Measurements from ENCODE around the gene USP44. TPM values are rescaled to one million over a fixed set of nuclear protein-coding genes. Genes with fewer than 3 reads are reported as not detected.

The USP44 gene
- total and polyA plus RNA-seq, 2 experiments from 2014 or later = 235 to 248 TPM

DNA sequence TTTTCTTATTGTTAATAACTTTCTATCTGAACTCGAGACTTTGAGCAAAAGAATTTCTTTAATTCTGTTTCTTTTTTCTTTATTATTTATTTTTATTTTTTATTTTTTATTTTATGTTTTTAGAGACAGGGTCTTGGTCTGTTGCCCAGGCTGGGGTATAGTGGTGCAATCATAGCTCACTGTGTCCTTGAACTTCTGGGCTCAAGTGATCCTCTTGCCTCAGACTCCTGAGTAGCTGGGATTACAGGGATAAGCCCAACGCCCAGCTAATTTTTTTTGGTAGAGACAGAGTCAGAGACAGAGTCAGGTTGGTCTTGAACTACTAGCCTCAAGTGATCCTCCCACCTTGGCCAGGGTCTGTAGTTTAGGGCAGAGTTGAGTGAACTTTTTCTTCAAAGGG lies 58.8 kb downstream of the USP44 start:
- Mint-ChIP-seq H3K27me3 (ENCODE audit: insufficient read depth, low read depth, poor library complexity) (peaks cover 2% of the 10 kb centered on the region), H3K4me3 (no peak overlapping the region), H3K4me1 (no peaks in the 10 kb centered on the region), H3K27ac (no peak overlapping the region), H3K36me3 (ENCODE audit: low read depth) (peaks cover 61% of the 10 kb centered on the region), H3K9me3 (no peaks in the 10 kb centered on the region)
- peaks cover 4% of the 10 kb centered on the region; the same call in 1 of the 2 replicates for H4K20me1 ChIP-seq (replicated peaks; ENCODE audit: insufficient read depth)
- no peaks in the 10 kb centered on the region for H3F3A ChIP-seq (replicated peaks; ENCODE audit: low read depth)
- no peaks in the 10 kb centered on the region for H3K27me3 ChIP-seq (ENCODE audit: insufficient read depth)
- peaks cover 43% of the 10 kb centered on the region for H3K36me3 ChIP-seq (ENCODE audit: insufficient read depth)
- H3K4me3 ChIP-seq = no peak overlapping the region
- no peak overlapping the region for H3K27ac ChIP-seq (ENCODE audit: low read depth)
- DNase-seq (ENCODE audit: low spot score) (no peak), ATAC-seq (no peak)
- no peak overlapping the region for H3K4me2 ChIP-seq
- H2AFZ ChIP-seq = no peak overlapping the region
- TF ChIP-seq, protein P1, sequence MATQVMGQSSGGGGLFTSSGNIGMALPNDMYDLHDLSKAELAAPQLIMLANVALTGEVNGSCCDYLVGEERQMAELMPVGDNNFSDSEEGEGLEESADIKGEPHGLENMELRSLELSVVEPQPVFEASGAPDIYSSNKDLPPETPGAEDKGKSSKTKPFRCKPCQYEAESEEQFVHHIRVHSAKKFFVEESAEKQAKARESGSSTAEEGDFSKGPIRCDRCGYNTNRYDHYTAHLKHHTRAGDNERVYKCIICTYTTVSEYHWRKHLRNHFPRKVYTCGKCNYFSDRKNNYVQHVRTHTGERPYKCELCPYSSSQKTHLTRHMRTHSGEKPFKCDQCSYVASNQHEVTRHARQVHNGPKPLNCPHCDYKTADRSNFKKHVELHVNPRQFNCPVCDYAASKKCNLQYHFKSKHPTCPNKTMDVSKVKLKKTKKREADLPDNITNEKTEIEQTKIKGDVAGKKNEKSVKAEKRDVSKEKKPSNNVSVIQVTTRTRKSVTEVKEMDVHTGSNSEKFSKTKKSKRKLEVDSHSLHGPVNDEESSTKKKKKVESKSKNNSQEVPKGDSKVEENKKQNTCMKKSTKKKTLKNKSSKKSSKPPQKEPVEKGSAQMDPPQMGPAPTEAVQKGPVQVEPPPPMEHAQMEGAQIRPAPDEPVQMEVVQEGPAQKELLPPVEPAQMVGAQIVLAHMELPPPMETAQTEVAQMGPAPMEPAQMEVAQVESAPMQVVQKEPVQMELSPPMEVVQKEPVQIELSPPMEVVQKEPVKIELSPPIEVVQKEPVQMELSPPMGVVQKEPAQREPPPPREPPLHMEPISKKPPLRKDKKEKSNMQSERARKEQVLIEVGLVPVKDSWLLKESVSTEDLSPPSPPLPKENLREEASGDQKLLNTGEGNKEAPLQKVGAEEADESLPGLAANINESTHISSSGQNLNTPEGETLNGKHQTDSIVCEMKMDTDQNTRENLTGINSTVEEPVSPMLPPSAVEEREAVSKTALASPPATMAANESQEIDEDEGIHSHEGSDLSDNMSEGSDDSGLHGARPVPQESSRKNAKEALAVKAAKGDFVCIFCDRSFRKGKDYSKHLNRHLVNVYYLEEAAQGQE (IDR thresholded peaks at IDR 0.05; ENCODE audit: unreplicated experiment) = no peak
- TF ChIP-seq STAT1 (IDR thresholded peaks at IDR 0.05; ENCODE audit: unreplicated experiment) = no peak
- TF ChIP-seq ZNF331 (CRISPR knock-in tag; IDR thresholded peaks at IDR 0.05; ENCODE audit: low read depth) = no peak
- no peak for TF ChIP-seq ZNF114 (CRISPR knock-in tag; IDR thresholded peaks at IDR 0.05)
- TF ChIP-seq, protein P2, sequence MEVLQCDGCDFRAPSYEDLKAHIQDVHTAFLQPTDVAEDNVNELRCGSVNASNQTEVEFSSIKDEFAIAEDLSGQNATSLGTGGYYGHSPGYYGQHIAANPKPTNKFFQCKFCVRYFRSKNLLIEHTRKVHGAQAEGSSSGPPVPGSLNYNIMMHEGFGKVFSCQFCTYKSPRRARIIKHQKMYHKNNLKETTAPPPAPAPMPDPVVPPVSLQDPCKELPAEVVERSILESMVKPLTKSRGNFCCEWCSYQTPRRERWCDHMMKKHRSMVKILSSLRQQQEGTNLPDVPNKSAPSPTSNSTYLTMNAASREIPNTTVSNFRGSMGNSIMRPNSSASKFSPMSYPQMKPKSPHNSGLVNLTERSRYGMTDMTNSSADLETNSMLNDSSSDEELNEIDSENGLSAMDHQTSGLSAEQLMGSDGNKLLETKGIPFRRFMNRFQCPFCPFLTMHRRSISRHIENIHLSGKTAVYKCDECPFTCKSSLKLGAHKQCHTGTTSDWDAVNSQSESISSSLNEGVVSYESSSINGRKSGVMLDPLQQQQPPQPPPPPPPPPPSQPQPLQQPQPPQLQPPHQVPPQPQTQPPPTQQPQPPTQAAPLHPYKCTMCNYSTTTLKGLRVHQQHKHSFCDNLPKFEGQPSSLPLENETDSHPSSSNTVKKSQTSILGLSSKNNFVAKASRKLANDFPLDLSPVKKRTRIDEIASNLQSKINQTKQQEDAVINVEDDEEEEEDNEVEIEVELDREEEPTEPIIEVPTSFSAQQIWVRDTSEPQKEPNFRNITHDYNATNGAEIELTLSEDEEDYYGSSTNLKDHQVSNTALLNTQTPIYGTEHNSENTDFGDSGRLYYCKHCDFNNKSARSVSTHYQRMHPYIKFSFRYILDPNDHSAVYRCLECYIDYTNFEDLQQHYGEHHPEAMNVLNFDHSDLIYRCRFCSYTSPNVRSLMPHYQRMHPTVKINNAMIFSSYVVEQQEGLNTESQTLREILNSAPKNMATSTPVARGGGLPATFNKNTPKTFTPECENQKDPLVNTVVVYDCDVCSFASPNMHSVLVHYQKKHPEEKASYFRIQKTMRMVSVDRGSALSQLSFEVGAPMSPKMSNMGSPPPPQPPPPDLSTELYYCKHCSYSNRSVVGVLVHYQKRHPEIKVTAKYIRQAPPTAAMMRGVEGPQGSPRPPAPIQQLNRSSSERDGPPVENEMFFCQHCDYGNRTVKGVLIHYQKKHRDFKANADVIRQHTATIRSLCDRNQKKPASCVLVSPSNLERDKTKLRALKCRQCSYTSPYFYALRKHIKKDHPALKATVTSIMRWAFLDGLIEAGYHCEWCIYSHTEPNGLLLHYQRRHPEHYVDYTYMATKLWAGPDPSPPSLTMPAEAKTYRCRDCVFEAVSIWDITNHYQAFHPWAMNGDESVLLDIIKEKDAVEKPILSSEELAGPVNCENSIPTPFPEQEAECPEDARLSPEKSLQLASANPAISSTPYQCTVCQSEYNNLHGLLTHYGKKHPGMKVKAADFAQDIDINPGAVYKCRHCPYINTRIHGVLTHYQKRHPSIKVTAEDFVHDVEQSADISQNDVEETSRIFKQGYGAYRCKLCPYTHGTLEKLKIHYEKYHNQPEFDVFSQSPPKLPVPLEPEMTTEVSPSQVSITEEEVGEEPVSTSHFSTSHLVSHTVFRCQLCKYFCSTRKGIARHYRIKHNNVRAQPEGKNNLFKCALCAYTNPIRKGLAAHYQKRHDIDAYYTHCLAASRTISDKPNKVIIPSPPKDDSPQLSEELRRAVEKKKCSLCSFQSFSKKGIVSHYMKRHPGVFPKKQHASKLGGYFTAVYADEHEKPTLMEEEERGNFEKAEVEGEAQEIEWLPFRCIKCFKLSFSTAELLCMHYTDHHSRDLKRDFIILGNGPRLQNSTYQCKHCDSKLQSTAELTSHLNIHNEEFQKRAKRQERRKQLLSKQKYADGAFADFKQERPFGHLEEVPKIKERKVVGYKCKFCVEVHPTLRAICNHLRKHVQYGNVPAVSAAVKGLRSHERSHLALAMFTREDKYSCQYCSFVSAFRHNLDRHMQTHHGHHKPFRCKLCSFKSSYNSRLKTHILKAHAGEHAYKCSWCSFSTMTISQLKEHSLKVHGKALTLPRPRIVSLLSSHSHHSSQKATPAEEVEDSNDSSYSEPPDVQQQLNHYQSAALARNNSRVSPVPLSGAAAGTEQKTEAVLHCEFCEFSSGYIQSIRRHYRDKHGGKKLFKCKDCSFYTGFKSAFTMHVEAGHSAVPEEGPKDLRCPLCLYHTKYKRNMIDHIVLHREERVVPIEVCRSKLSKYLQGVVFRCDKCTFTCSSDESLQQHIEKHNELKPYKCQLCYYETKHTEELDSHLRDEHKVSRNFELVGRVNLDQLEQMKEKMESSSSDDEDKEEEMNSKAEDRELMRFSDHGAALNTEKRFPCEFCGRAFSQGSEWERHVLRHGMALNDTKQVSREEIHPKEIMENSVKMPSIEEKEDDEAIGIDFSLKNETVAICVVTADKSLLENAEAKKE (CRISPR knock-in tag; IDR thresholded peaks at IDR 0.05) = no peak
- no peak for TF ChIP-seq EZH2 (IDR thresholded peaks at IDR 0.05; ENCODE audit: low read depth, unreplicated experiment)
- TF ChIP-seq, protein P3, sequence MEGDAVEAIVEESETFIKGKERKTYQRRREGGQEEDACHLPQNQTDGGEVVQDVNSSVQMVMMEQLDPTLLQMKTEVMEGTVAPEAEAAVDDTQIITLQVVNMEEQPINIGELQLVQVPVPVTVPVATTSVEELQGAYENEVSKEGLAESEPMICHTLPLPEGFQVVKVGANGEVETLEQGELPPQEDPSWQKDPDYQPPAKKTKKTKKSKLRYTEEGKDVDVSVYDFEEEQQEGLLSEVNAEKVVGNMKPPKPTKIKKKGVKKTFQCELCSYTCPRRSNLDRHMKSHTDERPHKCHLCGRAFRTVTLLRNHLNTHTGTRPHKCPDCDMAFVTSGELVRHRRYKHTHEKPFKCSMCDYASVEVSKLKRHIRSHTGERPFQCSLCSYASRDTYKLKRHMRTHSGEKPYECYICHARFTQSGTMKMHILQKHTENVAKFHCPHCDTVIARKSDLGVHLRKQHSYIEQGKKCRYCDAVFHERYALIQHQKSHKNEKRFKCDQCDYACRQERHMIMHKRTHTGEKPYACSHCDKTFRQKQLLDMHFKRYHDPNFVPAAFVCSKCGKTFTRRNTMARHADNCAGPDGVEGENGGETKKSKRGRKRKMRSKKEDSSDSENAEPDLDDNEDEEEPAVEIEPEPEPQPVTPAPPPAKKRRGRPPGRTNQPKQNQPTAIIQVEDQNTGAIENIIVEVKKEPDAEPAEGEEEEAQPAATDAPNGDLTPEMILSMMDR (conservative IDR thresholded peaks at IDR 0.05; ENCODE audit: low read depth in 2 of 2) = no peak
- TF ChIP-seq, protein P4, sequence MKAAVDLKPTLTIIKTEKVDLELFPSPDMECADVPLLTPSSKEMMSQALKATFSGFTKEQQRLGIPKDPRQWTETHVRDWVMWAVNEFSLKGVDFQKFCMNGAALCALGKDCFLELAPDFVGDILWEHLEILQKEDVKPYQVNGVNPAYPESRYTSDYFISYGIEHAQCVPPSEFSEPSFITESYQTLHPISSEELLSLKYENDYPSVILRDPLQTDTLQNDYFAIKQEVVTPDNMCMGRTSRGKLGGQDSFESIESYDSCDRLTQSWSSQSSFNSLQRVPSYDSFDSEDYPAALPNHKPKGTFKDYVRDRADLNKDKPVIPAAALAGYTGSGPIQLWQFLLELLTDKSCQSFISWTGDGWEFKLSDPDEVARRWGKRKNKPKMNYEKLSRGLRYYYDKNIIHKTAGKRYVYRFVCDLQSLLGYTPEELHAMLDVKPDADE (IDR thresholded peaks at IDR 0.05) = no peak
- TF ChIP-seq NANOG (IDR thresholded peaks at IDR 0.05; ENCODE audit: borderline replicate concordance) = no peak
- no peak for TF ChIP-seq CREB1 (CRISPR knock-in tag; IDR thresholded peaks at IDR 0.05; ENCODE audit: low read depth)
- no peak for TF ChIP-seq EZH2phosphoT487 (IDR thresholded peaks at IDR 0.05; ENCODE audit: unreplicated experiment)
- no peak for TF ChIP-seq POLR2AphosphoS5 (IDR thresholded peaks at IDR 0.05; ENCODE audit: low read depth)
- no peak for TF ChIP-seq JUNB (IDR thresholded peaks at IDR 0.05; ENCODE audit: unreplicated experiment)
- H3K79me2 ChIP-seq (replicated peaks; ENCODE audit: insufficient read depth) = peaks cover 36% of the 10 kb centered on the region
- H3K9me2 ChIP-seq (ENCODE audit: insufficient read depth) = no peaks in the 10 kb centered on the region
- H3K4me1 ChIP-seq (ENCODE audit: insufficient read depth) = no peaks in the 10 kb centered on the region

All from GM23338 (cell line).